ENCODE measurements around the gene EIF2B4. TPM values are rescaled to one million over a fixed set of nuclear protein-coding genes. Genes with fewer than 3 reads are reported as not detected.

The EIF2B4 gene
- total and polyA plus RNA-seq, 2 of the 8 experiments (the other 6 are each of a cell fraction or from before 2014, with no cell fraction given), result 60.0 to 63.2 TPM

DNA sequence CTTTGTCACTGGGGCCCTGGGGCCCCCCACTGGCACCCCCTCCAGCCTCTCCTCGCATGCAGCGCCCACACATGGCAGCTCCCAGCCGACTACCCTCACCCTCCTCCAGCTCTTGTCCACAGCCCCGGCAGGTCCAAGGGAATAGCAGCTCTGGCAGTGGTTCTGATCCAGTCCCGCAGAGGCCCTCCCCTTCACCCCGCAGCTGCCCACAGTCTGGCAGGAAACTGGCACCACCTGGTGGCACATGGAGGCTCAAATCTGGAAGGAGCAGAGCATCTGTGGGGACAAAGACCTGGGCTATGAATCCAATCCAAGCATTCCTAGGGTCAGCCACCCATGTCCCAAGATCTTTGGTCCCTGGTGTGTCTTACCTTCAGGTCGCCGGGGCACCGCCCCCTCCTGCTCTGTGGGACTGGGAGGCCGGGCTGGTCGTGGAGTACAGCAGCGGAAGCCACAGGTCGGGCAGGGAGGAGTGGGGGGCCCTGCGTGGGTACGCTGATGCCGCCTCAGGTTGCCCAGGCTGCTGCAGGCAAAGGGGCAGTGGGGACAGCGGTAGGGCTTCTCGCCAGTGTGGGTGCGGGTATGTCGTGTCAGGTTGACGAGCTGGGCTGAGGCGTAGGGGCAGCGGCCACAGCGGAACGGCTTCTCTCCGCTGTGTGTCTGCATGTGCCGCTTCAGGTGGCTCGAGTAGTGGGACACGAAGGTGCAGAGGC, 8.1 kb upstream of the EIF2B4 start:
- Histone ChIP-seq H4K91ac (replicated peaks; ENCODE audit: insufficient read length, low read length) (no peak overlapping the region), H3K79me2 (ENCODE audit: control insufficient read depth in 1 of 2, insufficient read depth in 2 of 2, low read length in 2 of 2) (peaks cover 0 to 12% of the 10 kb centered on the region in 2 experiments; a peak in 2 of 4 replicates), H3K56ac (replicated peaks; ENCODE audit: insufficient read length, low read depth, low read length) (no peak overlapping the region), H3K23ac (ENCODE audit: insufficient read length) (no peak overlapping the region), H4K8ac (ENCODE audit: extremely low read depth, insufficient read depth, low read length) (peak overlapping the region; percentile 75), H3K36me3 (ENCODE audit: control insufficient read depth in 2 of 4, insufficient read depth in 4 of 4, low read length in 3 of 4) (peaks cover 39 to 65% (median 55%) of the 10 kb centered on the region in 4 experiments), H2AFZ (ENCODE audit: low read length) (no peak overlapping the region), H3K4me1 (replicated peaks in 1 of 4; ENCODE audit: control insufficient read depth in 3 of 4, insufficient read depth in 4 of 4, low read length in 3 of 4) (peaks cover 0 to 8% (median 2%) of the 10 kb centered on the region in 4 experiments; a peak in 5 of 7 replicates), H3K18ac (ENCODE audit: extremely low read depth, low read length) (no peak overlapping the region), H4K5ac (ENCODE audit: insufficient read length, low read depth, low read length) (no peak overlapping the region), H3K23me2 (ENCODE audit: low read depth, low read length) (peaks cover 7% of the 10 kb centered on the region), H3K4me2 (ENCODE audit: insufficient read depth in 1 of 2, low read depth in 2 of 2, low read length in 2 of 2) (peak overlapping the region in 1 of 2 experiments; percentile 2; a peak in 2 of 4 replicates), H3K27ac (ENCODE audit: low read depth, low read length) (no peak overlapping the region), H2BK5ac (ENCODE audit: low read depth, low read length) (peak overlapping the region; percentile 5; the same call in 1 of the 2 replicates), H3K4me3 (ENCODE audit: extremely low read depth in 1 of 4, insufficient read depth in 2 of 4, low read depth in 3 of 4, low read length in 4 of 4) (no peak overlapping the region), H3K9me3 (ENCODE audit: insufficient read depth in 2 of 2, low read depth in 1 of 2, low read length in 1 of 2) (no peaks in the 10 kb centered on the region), H3K4ac (replicated peaks; ENCODE audit: insufficient read length, low read depth, low read length) (no peak overlapping the region), H2BK120ac (replicated peaks; ENCODE audit: low read depth, low read length) (no peak overlapping the region), H3K27me3 (replicated peaks in 1 of 4; ENCODE audit: control insufficient read depth in 3 of 4, extremely low read depth in 1 of 4, insufficient read depth in 3 of 4, low read length in 3 of 4) (no peaks in the 10 kb centered on the region), H2AK5ac (ENCODE audit: low read depth, low read length) (no peak overlapping the region), H2BK20ac (ENCODE audit: low read length) (no peak overlapping the region), H2BK12ac (ENCODE audit: low read depth, low read length) (no peak overlapping the region), H3K79me1 (ENCODE audit: low read depth, low read length) (peaks cover 6% of the 10 kb centered on the region; the same call in 1 of the 2 replicates), H2BK15ac (ENCODE audit: low read length) (no peak overlapping the region), H3K14ac (ENCODE audit: insufficient read length) (no peak overlapping the region), H3K9ac (replicated peaks in 1 of 4; ENCODE audit: extremely low read depth in 1 of 4, low read depth in 3 of 4, low read length in 3 of 4) (no peak overlapping the region), H4K20me1 (replicated peaks in 1 of 2; ENCODE audit: control insufficient read depth in 1 of 2, insufficient read depth in 2 of 2, low read length in 2 of 2) (peaks cover 4 to 13% of the 10 kb centered on the region in 2 experiments)
- peak in 1 of 2 experiments; percentile 52 for DNase-seq (ENCODE audit: low read depth in 1 of 2, low spot score in 2 of 2)
- WGBS, 2 experiments (ENCODE audit: extremely low coverage in 1 of 2, insufficient coverage in 1 of 2, insufficient read length in 1 of 2, insufficient replicate concordance in 2 of 2, low coverage in 1 of 2, low lambda C conversion rate in 2 of 2, missing lambda C conversion rate in 1 of 2), result 93% methylated on average over 29 of the region's 29 CpGs; no CpG with 5 or more reads in 1 of the 2 experiments
- no peak for FAIRE-seq
- POLR2A ChIA-PET (ENCODE audit: partially characterized antibody), result interaction anchor here (0.9 to 9.5 kb wide), 10 partner anchors 6 to 65 kb away, joined by 3 to 114 read pairs (median 15); partner anchors contain the start of genes EIF2B4, GTF3C2, MPV17 and PPM1G
- CTCF ChIA-PET (ENCODE audit: partially characterized antibody), result interaction anchor here (1.3 to 2.0 kb wide), 3 partner anchors 12 to 66 kb away, joined by 3 to 4 read pairs (median 3); no protein-coding TSS in a partner anchor
- no peak for TF ChIP-seq SIX5 (IDR thresholded peaks at IDR 0.05; ENCODE audit: low read depth, low read length)
- TF ChIP-seq RAD21 (IDR thresholded peaks at IDR 0.05 in 1 of 2, conservative IDR thresholded peaks at IDR 0.05 in 1 of 2; ENCODE audit: low read depth in 2 of 2, low read length in 2 of 2), result peak in 1 of 2 experiments; percentile 20; a peak in 2 of 4 replicates
- no peak; a peak in 1 of 3 replicates for TF ChIP-seq POLR2A (IDR thresholded peaks at IDR 0.05; ENCODE audit: control extremely low read depth in 1 of 2, low read depth in 2 of 2, low read length in 2 of 2)
- no peak for TF ChIP-seq HDAC2 (IDR thresholded peaks at IDR 0.05; ENCODE audit: borderline replicate concordance in 1 of 2, low read depth in 2 of 2, low read length in 2 of 2)
- no peak for TF ChIP-seq CHD1 (IDR thresholded peaks at IDR 0.05; ENCODE audit: low read depth, low read length)
- TF ChIP-seq, protein P1, sequence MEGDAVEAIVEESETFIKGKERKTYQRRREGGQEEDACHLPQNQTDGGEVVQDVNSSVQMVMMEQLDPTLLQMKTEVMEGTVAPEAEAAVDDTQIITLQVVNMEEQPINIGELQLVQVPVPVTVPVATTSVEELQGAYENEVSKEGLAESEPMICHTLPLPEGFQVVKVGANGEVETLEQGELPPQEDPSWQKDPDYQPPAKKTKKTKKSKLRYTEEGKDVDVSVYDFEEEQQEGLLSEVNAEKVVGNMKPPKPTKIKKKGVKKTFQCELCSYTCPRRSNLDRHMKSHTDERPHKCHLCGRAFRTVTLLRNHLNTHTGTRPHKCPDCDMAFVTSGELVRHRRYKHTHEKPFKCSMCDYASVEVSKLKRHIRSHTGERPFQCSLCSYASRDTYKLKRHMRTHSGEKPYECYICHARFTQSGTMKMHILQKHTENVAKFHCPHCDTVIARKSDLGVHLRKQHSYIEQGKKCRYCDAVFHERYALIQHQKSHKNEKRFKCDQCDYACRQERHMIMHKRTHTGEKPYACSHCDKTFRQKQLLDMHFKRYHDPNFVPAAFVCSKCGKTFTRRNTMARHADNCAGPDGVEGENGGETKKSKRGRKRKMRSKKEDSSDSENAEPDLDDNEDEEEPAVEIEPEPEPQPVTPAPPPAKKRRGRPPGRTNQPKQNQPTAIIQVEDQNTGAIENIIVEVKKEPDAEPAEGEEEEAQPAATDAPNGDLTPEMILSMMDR (IDR thresholded peaks at IDR 0.05; ENCODE audit: control extremely low read depth in 1 of 3, insufficient read depth in 1 of 3, low read depth in 1 of 3, low read length in 3 of 3), result peak in 1 of 3 experiments; percentile 42; a peak in 1 of 4 replicates
- no peak for TF ChIP-seq SUZ12 (IDR thresholded peaks at IDR 0.05; ENCODE audit: low read length)
- TF ChIP-seq FOSL1 (IDR thresholded peaks at IDR 0.05; ENCODE audit: insufficient read depth, low read depth, low read length), result no peak
